ENCODE data around the gene ADCY2. TPM values are rescaled to one million over a fixed set of nuclear protein-coding genes. Genes with fewer than 3 reads are reported as not detected.

The ADCY2 gene
- total and polyA plus RNA-seq, 2 experiments from 2014 or later = 23.8 to 74.9 TPM

DNA sequence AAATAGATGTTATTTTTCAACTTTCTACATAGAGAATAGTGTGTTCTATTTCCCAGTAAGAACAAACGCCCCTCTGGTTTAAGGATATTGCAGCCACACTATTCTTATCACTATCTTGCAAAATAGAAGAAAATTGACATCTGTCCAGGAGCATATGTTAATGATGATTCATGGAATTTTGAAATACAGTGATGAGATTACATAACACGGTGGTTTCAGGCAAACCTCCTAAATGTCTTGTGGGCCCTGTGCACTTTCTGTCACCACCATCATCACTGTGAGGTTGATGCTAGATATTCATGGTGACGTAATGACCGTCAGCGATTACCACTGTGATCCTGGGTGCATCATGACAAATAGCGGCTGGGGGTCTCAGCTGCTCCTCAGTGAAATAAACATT is 406.9 kb downstream of the ADCY2 start (continued):
- TF ChIP-seq, protein P1, sequence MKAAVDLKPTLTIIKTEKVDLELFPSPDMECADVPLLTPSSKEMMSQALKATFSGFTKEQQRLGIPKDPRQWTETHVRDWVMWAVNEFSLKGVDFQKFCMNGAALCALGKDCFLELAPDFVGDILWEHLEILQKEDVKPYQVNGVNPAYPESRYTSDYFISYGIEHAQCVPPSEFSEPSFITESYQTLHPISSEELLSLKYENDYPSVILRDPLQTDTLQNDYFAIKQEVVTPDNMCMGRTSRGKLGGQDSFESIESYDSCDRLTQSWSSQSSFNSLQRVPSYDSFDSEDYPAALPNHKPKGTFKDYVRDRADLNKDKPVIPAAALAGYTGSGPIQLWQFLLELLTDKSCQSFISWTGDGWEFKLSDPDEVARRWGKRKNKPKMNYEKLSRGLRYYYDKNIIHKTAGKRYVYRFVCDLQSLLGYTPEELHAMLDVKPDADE (IDR thresholded peaks at IDR 0.05) = no peak
- no peak for TF ChIP-seq ZNF114 (CRISPR knock-in tag; IDR thresholded peaks at IDR 0.05)

DNA sequence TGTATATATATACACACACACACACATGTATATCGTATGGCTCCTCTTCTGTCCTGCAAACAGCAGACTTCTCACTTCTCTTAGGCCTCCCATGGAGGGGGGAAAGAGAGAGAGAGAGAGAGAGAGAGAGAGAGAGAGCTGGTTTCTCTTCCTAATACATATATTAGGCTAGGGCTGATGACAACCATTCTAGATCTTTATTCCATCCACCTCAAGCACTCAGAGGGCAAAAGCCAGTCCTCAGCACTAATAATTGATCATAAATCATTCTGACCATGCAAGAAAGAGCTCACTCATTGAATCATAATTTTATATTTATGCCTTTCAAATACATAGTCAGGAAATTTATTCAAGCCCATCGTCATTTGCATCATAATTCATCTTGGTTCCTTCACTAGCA is 408.0 kb downstream of the ADCY2 start:
- Mint-ChIP-seq H3K27ac (no peak overlapping the region), H3K4me1 (no peaks in the 10 kb centered on the region), H3K27me3 (ENCODE audit: insufficient read depth, low read depth, poor library complexity) (peaks cover 4% of the 10 kb centered on the region), H3K4me3 (no peak overlapping the region), H3K36me3 (ENCODE audit: low read depth) (peaks cover 50% of the 10 kb centered on the region), H3K9me3 (no peaks in the 10 kb centered on the region; the same call in 2 of the 3 replicates)
- Histone ChIP-seq H3K4me2 (no peak overlapping the region), H3F3A (replicated peaks; ENCODE audit: low read depth) (no peaks in the 10 kb centered on the region), H4K20me1 (replicated peaks; ENCODE audit: insufficient read depth) (no peaks in the 10 kb centered on the region), H3K4me1 (ENCODE audit: insufficient read depth) (no peaks in the 10 kb centered on the region), H3K27me3 (ENCODE audit: insufficient read depth) (no peaks in the 10 kb centered on the region), H3K4me3 (no peak overlapping the region), H3K36me3 (ENCODE audit: insufficient read depth) (peaks cover 37% of the 10 kb centered on the region), H2AFZ (no peak overlapping the region), H3K27ac (ENCODE audit: low read depth) (no peak overlapping the region), H3K9me2 (ENCODE audit: insufficient read depth) (no peaks in the 10 kb centered on the region), H3K79me2 (replicated peaks; ENCODE audit: insufficient read depth) (no peaks in the 10 kb centered on the region)
- DNase-seq (ENCODE audit: low spot score) = no peak
- no peak for ATAC-seq
- TF ChIP-seq EZH2phosphoT487 (IDR thresholded peaks at IDR 0.05; ENCODE audit: unreplicated experiment) (no peak), EZH2 (IDR thresholded peaks at IDR 0.05; ENCODE audit: low read depth, unreplicated experiment) (no peak), POLR2AphosphoS5 (IDR thresholded peaks at IDR 0.05; ENCODE audit: low read depth) (no peak), ZNF114 (CRISPR knock-in tag; IDR thresholded peaks at IDR 0.05) (no peak), STAT1 (IDR thresholded peaks at IDR 0.05; ENCODE audit: unreplicated experiment) (no peak), NANOG (IDR thresholded peaks at IDR 0.05; ENCODE audit: borderline replicate concordance) (no peak), ZNF331 (CRISPR knock-in tag; IDR thresholded peaks at IDR 0.05; ENCODE audit: low read depth) (no peak), JUNB (IDR thresholded peaks at IDR 0.05; ENCODE audit: unreplicated experiment) (no peak)
- TF ChIP-seq, protein P2, sequence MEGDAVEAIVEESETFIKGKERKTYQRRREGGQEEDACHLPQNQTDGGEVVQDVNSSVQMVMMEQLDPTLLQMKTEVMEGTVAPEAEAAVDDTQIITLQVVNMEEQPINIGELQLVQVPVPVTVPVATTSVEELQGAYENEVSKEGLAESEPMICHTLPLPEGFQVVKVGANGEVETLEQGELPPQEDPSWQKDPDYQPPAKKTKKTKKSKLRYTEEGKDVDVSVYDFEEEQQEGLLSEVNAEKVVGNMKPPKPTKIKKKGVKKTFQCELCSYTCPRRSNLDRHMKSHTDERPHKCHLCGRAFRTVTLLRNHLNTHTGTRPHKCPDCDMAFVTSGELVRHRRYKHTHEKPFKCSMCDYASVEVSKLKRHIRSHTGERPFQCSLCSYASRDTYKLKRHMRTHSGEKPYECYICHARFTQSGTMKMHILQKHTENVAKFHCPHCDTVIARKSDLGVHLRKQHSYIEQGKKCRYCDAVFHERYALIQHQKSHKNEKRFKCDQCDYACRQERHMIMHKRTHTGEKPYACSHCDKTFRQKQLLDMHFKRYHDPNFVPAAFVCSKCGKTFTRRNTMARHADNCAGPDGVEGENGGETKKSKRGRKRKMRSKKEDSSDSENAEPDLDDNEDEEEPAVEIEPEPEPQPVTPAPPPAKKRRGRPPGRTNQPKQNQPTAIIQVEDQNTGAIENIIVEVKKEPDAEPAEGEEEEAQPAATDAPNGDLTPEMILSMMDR (conservative IDR thresholded peaks at IDR 0.05; ENCODE audit: low read depth in 2 of 2) = no peak
- TF ChIP-seq, protein P3, sequence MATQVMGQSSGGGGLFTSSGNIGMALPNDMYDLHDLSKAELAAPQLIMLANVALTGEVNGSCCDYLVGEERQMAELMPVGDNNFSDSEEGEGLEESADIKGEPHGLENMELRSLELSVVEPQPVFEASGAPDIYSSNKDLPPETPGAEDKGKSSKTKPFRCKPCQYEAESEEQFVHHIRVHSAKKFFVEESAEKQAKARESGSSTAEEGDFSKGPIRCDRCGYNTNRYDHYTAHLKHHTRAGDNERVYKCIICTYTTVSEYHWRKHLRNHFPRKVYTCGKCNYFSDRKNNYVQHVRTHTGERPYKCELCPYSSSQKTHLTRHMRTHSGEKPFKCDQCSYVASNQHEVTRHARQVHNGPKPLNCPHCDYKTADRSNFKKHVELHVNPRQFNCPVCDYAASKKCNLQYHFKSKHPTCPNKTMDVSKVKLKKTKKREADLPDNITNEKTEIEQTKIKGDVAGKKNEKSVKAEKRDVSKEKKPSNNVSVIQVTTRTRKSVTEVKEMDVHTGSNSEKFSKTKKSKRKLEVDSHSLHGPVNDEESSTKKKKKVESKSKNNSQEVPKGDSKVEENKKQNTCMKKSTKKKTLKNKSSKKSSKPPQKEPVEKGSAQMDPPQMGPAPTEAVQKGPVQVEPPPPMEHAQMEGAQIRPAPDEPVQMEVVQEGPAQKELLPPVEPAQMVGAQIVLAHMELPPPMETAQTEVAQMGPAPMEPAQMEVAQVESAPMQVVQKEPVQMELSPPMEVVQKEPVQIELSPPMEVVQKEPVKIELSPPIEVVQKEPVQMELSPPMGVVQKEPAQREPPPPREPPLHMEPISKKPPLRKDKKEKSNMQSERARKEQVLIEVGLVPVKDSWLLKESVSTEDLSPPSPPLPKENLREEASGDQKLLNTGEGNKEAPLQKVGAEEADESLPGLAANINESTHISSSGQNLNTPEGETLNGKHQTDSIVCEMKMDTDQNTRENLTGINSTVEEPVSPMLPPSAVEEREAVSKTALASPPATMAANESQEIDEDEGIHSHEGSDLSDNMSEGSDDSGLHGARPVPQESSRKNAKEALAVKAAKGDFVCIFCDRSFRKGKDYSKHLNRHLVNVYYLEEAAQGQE (IDR thresholded peaks at IDR 0.05; ENCODE audit: unreplicated experiment) = no peak
- TF ChIP-seq, protein P4, sequence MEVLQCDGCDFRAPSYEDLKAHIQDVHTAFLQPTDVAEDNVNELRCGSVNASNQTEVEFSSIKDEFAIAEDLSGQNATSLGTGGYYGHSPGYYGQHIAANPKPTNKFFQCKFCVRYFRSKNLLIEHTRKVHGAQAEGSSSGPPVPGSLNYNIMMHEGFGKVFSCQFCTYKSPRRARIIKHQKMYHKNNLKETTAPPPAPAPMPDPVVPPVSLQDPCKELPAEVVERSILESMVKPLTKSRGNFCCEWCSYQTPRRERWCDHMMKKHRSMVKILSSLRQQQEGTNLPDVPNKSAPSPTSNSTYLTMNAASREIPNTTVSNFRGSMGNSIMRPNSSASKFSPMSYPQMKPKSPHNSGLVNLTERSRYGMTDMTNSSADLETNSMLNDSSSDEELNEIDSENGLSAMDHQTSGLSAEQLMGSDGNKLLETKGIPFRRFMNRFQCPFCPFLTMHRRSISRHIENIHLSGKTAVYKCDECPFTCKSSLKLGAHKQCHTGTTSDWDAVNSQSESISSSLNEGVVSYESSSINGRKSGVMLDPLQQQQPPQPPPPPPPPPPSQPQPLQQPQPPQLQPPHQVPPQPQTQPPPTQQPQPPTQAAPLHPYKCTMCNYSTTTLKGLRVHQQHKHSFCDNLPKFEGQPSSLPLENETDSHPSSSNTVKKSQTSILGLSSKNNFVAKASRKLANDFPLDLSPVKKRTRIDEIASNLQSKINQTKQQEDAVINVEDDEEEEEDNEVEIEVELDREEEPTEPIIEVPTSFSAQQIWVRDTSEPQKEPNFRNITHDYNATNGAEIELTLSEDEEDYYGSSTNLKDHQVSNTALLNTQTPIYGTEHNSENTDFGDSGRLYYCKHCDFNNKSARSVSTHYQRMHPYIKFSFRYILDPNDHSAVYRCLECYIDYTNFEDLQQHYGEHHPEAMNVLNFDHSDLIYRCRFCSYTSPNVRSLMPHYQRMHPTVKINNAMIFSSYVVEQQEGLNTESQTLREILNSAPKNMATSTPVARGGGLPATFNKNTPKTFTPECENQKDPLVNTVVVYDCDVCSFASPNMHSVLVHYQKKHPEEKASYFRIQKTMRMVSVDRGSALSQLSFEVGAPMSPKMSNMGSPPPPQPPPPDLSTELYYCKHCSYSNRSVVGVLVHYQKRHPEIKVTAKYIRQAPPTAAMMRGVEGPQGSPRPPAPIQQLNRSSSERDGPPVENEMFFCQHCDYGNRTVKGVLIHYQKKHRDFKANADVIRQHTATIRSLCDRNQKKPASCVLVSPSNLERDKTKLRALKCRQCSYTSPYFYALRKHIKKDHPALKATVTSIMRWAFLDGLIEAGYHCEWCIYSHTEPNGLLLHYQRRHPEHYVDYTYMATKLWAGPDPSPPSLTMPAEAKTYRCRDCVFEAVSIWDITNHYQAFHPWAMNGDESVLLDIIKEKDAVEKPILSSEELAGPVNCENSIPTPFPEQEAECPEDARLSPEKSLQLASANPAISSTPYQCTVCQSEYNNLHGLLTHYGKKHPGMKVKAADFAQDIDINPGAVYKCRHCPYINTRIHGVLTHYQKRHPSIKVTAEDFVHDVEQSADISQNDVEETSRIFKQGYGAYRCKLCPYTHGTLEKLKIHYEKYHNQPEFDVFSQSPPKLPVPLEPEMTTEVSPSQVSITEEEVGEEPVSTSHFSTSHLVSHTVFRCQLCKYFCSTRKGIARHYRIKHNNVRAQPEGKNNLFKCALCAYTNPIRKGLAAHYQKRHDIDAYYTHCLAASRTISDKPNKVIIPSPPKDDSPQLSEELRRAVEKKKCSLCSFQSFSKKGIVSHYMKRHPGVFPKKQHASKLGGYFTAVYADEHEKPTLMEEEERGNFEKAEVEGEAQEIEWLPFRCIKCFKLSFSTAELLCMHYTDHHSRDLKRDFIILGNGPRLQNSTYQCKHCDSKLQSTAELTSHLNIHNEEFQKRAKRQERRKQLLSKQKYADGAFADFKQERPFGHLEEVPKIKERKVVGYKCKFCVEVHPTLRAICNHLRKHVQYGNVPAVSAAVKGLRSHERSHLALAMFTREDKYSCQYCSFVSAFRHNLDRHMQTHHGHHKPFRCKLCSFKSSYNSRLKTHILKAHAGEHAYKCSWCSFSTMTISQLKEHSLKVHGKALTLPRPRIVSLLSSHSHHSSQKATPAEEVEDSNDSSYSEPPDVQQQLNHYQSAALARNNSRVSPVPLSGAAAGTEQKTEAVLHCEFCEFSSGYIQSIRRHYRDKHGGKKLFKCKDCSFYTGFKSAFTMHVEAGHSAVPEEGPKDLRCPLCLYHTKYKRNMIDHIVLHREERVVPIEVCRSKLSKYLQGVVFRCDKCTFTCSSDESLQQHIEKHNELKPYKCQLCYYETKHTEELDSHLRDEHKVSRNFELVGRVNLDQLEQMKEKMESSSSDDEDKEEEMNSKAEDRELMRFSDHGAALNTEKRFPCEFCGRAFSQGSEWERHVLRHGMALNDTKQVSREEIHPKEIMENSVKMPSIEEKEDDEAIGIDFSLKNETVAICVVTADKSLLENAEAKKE (CRISPR knock-in tag; IDR thresholded peaks at IDR 0.05) = no peak
- TF ChIP-seq, protein P1 (IDR thresholded peaks at IDR 0.05) = no peak

Measured in GM23338 (cell line).